HAP-1 (cell line): ENCODE measurements around the gene BAZ1A.
A peak's percentile ranks its signal among the peaks of the same experiment; 100 is the strongest.
"Not testable (repeated sequence)": the region's sequence is repeated elsewhere in the genome, so short reads cannot be mapped to it uniquely, and the experiment has no call there.

Source experiments
- DNase-seq, 2 experiments: peaks; one replicate each; pipeline ENCODE4 v3.0.0-alpha.2; 2016 to 2020; ENCODE audit warnings: low spot score in 2 of 2
- H3K27me3 ChIP-seq: fragments of 250-450 bp; sonication (Bioruptor Pico); 2 replicates; pipeline ENCODE4 v1.5.1; 2020; ENCODE audit warnings: low read depth, mild to moderate bottlenecking, moderate library complexity
- H3K36me3 ChIP-seq: fragments of 250-450 bp; sonication (Bioruptor Pico); replicated peaks from 2 replicates; pipeline ENCODE4 v1.5.1; 2020; ENCODE audit warnings: mild to moderate bottlenecking
- H3K4me1 ChIP-seq: fragments of 250-450 bp; sonication (Bioruptor Pico); 2 replicates; pipeline ENCODE4 v1.5.1; 2020; ENCODE audit warnings: mild to moderate bottlenecking
- H3K4me3 ChIP-seq: fragments of 250-450 bp; sonication (Bioruptor Pico); 2 replicates; pipeline ENCODE4 v1.5.1; 2020; ENCODE audit warnings: mild to moderate bottlenecking, moderate library complexity
- H3K9me3 ChIP-seq: fragments of 250-450 bp; sonication (Bioruptor Pico); 2 replicates; pipeline ENCODE4 v1.5.1; 2020; ENCODE audit warnings: mild to moderate bottlenecking, moderate library complexity
- in situ Hi-C: fragments of 300-500 bp; cut with MboI; formaldehyde crosslinking; loops from 3 replicates; pipeline ENCODE4 v1.14.3; 2020; ENCODE audit warnings: low sequenced_read_pairs, inconsistent platforms, mixed read lengths

The BAZ1A gene

DNA sequence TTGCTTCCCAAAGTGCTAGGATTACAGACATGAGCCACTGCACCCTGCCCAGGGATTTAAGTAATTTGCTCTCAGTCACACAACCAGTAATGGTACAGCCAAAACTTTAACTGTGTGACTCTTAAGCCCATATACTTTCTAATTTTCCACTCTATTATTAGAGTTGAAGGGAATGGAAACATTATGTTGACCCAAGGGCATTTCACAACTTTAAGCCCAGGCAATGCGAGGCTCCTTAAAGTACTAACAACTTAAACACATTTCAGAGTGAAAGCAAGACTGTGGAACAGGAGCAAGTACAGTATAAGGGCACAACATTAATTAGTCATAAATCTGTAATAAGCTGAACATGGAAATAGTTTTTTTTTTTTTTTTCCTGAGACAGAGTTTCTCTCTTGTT, 39.8 kb downstream of the BAZ1A start:
- Histone ChIP-seq H3K4me1 (peaks cover 8% of the 10 kb centered on the region), H3K36me3 (peaks cover 3% of the 10 kb centered on the region; the same call in 1 of the 2 replicates), H3K9me3 (no peaks in the 10 kb centered on the region), H3K4me3 (no peak overlapping the region), H3K27me3 (no peaks in the 10 kb centered on the region)
- DNase-seq = no peak
- in situ Hi-C loops = no loop called here

DNA sequence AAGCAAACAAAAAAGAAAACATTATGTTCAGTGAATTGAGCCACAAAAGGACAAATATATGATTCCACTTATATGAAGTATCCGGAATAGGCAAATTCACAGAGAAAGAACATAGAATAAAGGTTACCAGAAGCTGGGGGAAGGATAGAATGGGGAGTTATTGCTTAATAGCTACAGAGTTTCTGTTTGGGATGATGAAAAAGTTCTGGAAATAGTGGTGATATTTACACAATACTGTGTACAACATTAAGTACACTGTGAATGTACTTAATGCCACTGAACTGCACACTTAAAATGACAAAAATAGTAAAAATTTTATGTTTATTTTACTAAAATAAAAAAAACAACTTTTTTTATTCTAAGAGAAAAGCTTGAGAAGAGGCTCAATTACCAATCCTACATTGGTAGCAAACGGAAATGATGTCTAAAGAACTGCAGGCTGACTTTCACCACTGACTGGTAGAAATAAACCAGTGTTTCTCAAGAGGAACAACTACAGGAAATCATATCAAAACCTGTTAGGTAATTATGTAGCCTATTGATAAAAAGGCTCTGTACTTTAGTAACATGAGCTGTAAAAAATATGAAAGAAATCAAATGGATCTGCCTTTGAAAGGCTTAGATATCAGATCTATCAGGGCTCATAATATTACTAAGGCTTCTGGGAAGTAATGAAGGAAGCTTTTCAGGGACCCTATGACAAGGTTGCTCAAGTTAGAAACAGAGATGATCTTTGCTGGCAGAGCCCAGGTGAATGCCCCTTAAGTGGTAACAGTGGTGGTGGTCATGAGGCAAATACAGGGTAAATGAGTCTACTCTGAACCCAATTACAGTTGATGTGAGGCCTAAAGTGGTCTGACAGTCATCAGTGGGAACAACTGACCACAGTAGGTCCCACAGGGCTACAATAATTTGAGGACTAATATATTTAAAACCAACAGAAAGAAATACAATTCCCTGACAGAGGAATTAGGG, 41.3 kb downstream of the BAZ1A start:
- DNase-seq = no peak
- peaks cover 3% of the 10 kb centered on the region; the same call in 1 of the 2 replicates for H3K36me3 ChIP-seq

DNA sequence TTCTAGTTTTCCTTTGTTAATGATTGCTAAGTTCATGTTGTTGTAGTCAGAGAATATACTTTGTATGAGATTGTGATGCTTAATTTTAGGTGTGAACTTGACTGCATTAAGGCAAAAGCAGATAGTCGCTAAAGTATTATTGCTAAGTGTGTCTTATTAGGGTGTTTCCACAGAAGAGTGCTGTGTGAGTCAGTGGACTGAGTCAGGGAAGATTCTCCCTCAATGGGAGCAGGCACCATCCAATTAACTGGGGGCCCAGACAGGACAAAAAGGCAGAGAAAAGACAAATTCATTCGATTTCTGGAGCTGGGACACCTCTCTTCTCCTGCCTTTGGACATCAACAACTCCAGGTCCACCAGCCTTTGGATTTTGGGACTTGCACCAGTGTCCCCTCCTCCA, 48.5 kb downstream of the BAZ1A start:
- H3K9me3 ChIP-seq = no peaks in the 10 kb centered on the region
- H3K4me1 ChIP-seq = no peaks in the 10 kb centered on the region
- no peak for DNase-seq
- H3K4me3 ChIP-seq = no peak overlapping the region
- in situ Hi-C loops = no loop called here
- H3K27me3 ChIP-seq = no peaks in the 10 kb centered on the region
- H3K36me3 ChIP-seq = peaks cover 31% of the 10 kb centered on the region

More for the DNA sequence above, 41.3 kb downstream of the BAZ1A start:
- Histone ChIP-seq H3K4me3 (no peak overlapping the region), H3K9me3 (no peaks in the 10 kb centered on the region), H3K27me3 (no peaks in the 10 kb centered on the region), H3K4me1 (peaks cover 8% of the 10 kb centered on the region)
- in situ Hi-C loops = no loop called here

DNA sequence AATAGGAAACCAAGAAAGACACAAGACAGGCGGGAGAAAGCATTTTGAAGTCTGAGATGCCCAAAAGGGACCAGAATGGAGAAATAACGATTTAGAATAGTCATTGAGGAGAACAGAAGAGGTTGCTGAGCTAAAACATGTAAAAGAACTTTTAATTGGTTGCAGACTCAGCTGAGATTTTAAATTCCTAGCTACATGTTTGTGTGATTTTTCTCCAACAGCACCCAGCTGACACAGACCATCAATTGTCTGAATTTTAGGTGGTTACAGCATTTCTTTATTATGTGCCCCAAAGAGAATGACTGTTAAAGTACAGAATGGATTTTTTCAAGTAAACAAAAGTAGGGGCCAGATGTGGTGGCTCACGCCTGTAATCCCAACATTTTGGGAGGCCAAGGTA, 50.3 kb downstream of the BAZ1A start:
- in situ Hi-C loops = no loop called here
- no peaks in the 10 kb centered on the region for H3K27me3 ChIP-seq
- no peak for DNase-seq
- no peaks in the 10 kb centered on the region for H3K9me3 ChIP-seq
- H3K4me1 ChIP-seq = no peaks in the 10 kb centered on the region
- H3K36me3 ChIP-seq = peaks cover 45% of the 10 kb centered on the region
- H3K4me3 ChIP-seq = no peak overlapping the region

DNA sequence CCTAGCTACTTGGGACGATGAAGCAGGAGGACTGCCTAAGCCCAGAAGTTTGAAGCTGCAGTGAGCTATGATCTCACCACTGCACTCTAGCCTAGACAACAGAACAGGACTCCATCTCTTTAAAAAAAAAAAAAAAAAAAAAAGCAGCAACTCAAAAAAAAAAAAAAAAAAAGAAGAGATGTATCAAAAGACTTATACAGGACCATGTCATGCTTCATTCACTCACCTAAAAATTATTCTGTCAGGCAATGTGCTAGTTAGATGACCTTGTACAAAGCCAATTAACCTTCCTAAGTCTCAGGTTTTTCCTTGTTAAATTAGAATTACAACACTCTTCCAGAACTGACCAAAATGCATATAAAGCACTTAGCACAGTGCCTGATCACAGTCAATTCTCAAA, 50.9 kb downstream of the BAZ1A start:
- H3K36me3 ChIP-seq = peaks cover 49% of the 10 kb centered on the region

DNA sequence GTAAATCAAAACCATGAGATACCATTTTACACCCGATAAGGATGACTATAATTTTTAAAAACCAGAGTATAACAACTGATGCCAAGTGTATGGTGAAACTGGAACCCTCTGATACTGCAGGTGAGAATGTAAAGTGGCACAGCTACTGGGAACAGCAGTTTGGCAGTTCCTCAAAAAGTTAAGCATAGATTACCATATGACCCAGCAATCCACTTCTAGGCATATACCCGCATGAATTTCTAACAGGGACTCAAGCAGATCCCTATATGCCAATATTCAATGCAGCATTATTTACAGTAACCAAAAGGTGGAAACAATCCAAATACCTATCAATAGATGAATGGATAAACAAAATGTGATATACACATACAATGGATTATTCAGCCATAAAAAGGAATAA, 57.4 kb downstream of the BAZ1A start:
- Histone ChIP-seq H3K9me3 (no peaks in the 10 kb centered on the region), H3K36me3 (peaks cover 30% of the 10 kb centered on the region), H3K4me3 (no peak overlapping the region), H3K27me3 (no peaks in the 10 kb centered on the region), H3K4me1 (peaks cover 7% of the 10 kb centered on the region; the same call in 1 of the 2 replicates)
- no peak for DNase-seq
- in situ Hi-C loops = no loop called here

More for the DNA sequence above, 50.9 kb downstream of the BAZ1A start:
- no peak for DNase-seq
- Histone ChIP-seq H3K4me3 (no peak overlapping the region), H3K4me1 (no peaks in the 10 kb centered on the region), H3K27me3 (no peaks in the 10 kb centered on the region), H3K9me3 (no peaks in the 10 kb centered on the region)
- in situ Hi-C loops = no loop called here

DNA sequence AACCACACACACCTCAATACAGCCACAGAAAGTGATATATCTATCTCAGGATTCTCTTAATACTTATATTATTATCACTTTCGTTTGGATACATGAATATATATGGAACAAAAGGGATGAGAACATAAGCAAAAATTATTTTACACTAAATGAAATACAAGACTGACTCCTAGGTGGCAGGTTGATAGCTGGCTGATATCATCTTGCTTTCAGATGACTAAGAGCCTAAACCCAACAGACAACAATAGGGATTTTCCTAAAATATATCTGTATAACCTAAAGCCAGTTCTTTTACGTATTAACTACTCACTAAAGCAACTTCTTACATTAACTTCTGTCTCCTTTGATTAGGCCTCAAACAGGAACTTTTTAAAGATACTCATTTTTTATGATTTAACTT, 65.1 kb downstream of the BAZ1A start:
- H3K36me3 ChIP-seq = peaks cover 9% of the 10 kb centered on the region
- in situ Hi-C loops = no loop called here
- no peaks in the 10 kb centered on the region for H3K27me3 ChIP-seq
- H3K9me3 ChIP-seq = no peaks in the 10 kb centered on the region
- no peaks in the 10 kb centered on the region for H3K4me1 ChIP-seq
- no peak overlapping the region for H3K4me3 ChIP-seq
- no peak for DNase-seq

DNA sequence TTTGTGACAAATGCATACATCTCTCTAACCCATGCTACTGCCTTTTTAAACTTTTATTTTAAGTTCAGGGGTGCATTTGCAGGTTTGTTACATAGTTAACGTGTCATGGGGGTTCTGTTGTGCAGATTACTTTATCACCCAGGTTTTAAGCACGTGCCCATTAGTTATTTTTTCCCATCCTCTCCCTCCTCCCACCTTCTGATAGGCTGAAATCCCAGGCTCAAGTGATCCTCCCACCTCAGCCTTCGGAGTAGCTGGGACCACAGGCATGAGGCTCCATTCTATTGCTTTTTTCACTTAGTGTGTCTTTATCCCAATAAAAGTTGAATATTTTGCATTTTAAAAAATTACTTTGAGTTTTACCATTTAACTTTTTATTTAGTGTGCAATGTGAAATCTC, 68.9 kb downstream of the BAZ1A start:
- Histone ChIP-seq H3K4me1 (no peaks in the 10 kb centered on the region), H3K4me3 (no peak overlapping the region), H3K9me3 (no peaks in the 10 kb centered on the region), H3K27me3 (no peaks in the 10 kb centered on the region), H3K36me3 (peaks cover 27% of the 10 kb centered on the region)
- DNase-seq = no peak
- in situ Hi-C loops = no loop called here

DNA sequence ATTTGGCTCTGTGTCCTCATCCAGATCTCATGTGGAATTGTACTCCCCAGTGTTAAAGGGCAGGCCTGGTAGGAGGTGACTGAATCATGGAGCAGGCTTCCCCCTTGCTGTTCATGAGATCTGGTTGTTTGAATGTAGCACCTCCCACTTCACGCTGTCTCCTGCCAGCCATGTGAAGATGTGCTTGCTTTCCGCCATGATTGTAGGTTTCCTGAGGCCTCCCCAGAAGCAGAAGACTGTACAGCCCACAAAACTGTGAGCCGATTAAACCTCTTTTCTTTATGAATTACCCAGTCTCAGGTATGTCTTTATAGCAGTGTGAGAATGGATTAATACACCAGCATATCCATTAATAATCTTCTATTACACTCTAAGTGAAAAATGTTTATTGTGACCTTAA, 70.2 kb downstream of the BAZ1A start:
- Histone ChIP-seq H3K27me3 (no peaks in the 10 kb centered on the region), H3K36me3 (peaks cover 39% of the 10 kb centered on the region), H3K4me1 (no peaks in the 10 kb centered on the region), H3K4me3 (no peak overlapping the region), H3K9me3 (no peaks in the 10 kb centered on the region)
- in situ Hi-C loops = no loop called here
- no peak for DNase-seq

DNA sequence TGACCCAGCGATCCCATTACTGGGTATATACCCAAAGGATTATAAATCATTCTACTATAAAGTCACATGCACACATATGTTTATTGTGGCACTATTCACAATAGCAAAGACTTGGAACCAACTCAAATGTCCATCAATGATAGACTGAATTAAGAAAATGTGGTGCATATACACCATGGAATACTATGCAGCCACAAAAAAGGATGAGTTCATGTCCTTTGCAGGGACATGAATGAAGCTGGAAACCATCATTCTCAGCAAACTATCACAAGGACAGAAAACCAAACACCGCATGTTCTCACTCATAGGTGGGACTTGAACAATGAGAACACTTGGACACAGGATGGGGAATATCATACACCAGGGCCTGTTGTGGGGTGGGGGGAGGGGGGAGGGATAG, 76.3 kb downstream of the BAZ1A start:
- DNase-seq, H3K9me3 ChIP-seq, H3K27me3 ChIP-seq, H3K4me1 ChIP-seq, in situ Hi-C loops, H3K4me3 ChIP-seq: not testable (repeated sequence)
- peaks cover 80% of the 10 kb centered on the region for H3K36me3 ChIP-seq

DNA sequence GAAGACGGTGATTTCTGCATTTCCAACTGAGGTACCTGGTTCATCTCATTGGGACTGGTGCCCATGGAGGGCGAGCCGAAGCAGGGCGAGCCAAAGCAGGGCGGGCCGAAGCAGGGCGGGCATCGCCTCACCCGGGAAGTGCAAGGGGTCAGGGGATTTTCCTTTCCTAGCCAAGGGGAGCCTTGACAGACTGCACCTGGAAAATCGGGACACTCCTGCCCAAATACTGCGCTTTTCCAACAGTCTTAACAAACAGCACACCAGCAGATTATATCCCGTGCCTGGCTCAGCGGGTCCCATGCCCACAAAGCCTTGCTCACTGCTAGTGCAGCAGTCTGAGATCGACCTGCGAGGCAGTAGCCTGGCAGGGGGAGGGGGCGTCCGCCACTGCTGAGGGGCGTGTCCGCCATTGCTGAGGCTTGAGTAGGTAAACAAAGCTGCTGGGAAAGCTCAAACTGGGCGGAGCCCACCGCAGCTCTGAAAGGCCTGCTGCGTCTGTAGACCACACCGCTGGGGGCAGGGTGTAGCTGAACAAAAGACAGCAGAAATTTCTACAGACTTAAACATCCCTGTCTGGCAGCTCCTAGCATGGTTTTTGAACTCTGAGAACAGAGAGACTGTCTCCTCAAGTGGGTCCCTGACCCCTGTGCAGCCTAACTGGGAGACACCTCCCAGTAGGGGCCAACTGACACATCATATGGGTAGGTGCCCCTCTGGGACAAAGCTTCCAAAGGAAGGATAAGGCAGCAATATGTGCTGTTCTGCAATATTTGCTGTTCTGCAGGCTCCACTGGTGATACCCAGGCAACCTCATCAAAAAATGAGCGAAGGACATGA, 77.2 kb downstream of the BAZ1A start:
- H3K9me3 ChIP-seq = no peaks in the 10 kb centered on the region; the same call in 1 of the 2 replicates
- peaks cover 84% of the 10 kb centered on the region for H3K36me3 ChIP-seq
- H3K4me1 ChIP-seq = peaks cover 6% of the 10 kb centered on the region
- peak; percentile 55 to 83 for DNase-seq
- no peaks in the 10 kb centered on the region for H3K27me3 ChIP-seq
- H3K4me3 ChIP-seq = no peak overlapping the region
- in situ Hi-C loops = no loop called here

DNA sequence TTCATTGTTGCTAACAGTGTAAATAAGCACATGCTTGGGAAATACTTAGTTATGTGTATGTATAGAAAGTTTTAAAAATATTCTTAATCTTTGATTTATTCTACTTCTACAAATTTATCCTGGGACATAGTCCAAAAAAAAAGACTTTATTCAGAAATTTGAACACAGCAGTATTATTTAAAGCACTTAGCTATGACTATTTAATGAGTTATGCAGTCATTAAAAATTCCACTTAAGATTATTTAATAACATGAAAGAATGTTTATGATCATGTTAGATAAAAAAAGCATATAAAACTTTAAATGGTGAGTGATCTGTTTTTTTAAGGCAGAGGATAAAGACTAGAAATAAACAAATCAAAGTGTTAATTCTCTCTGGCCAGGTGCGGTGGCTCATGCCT, 78.3 kb downstream of the BAZ1A start:
- in situ Hi-C loops = no loop called here
- no peak for DNase-seq
- H3K27me3 ChIP-seq = no peaks in the 10 kb centered on the region
- H3K4me1 ChIP-seq = peaks cover 6% of the 10 kb centered on the region
- no peaks in the 10 kb centered on the region; the same call in 1 of the 2 replicates for H3K9me3 ChIP-seq
- no peak overlapping the region for H3K4me3 ChIP-seq
- peaks cover 80% of the 10 kb centered on the region for H3K36me3 ChIP-seq

DNA sequence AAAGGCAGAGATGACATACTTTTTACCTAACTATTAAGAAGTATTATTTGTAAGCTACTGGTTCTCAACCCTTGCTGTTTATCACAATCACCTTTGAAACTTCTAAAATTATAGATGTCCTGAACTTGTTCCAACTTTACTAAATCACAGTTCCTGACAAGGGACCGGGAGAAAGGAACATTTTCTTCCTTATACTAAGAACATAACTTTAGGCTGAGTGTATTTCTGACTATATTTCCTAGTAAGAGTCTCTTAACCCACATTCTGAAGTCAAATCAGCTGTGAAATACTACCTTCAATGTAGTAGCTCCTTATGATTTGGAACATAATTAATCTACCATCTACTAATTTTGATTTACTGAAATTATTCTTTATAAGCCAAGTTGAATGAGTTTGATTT, 80.2 kb downstream of the BAZ1A start:
- in situ Hi-C loops = no loop called here
- no peak for DNase-seq

DNA sequence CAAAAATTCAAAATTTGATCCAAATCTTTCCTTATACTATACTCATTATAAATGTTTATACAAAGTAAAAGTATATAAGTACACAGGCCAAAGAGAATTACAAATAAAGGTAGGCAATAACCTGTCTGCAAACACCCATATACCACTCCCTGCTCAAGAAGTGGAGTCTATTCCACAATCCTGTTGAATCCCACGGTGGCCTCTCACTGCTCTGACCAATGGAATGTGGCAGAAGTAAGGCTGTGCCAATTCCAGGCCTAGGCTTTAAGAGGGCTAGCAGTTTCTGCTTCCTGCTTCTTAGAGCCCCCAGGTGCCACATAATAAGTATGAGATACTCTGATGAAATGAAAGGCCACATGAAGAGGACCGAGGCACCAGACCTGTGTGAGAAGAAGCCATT, 80.9 kb downstream of the BAZ1A start:
- H3K9me3 ChIP-seq = no peaks in the 10 kb centered on the region; the same call in 1 of the 2 replicates
- DNase-seq = no peak
- H3K36me3 ChIP-seq = peaks cover 76% of the 10 kb centered on the region
- H3K4me1 ChIP-seq = peaks cover 6% of the 10 kb centered on the region
- H3K4me3 ChIP-seq = no peak overlapping the region
- in situ Hi-C loops = no loop called here
- H3K27me3 ChIP-seq = no peaks in the 10 kb centered on the region

More for the DNA sequence above, 80.2 kb downstream of the BAZ1A start:
- Histone ChIP-seq H3K4me1 (peaks cover 6% of the 10 kb centered on the region), H3K9me3 (no peaks in the 10 kb centered on the region; the same call in 1 of the 2 replicates), H3K27me3 (no peaks in the 10 kb centered on the region), H3K4me3 (no peak overlapping the region), H3K36me3 (peaks cover 83% of the 10 kb centered on the region)
